Adrenal gland (tissue), 5 donors: ENCODE measurements around the gene HECW1.

ENCODE experiments used
- CTCF ChIP-seq, 6 experiments: fragments of 450-650 bp in 4 of 6; fragments of 200-600 bp in 2 of 6; sonication (generic) in 1 of 6; IDR thresholded peaks; 1 replicate in 5 of 6; 2 replicates in 1 of 6; pipeline versions ENCODE4 v1.5.1 to v1.8.0; 2016 to 2021; ENCODE audit warnings: antibody characterized with exemption in 6 of 6, mild to moderate bottlenecking in 2 of 6, moderate library complexity in 1 of 6
- POLR2A ChIP-seq, 2 donors: fragments of 450-650 bp; IDR thresholded peaks; one replicate each; pipeline ENCODE4 v1.6.1; 2017; ENCODE audit warnings: antibody characterized with exemption in 2 of 2, mild to moderate bottlenecking in 2 of 2, moderate library complexity in 1 of 2
- donor health status: DM: no; HTN: no; CAD: no.

GRCh38 chr7:43193893-43194292, 81.4 kb downstream of the HECW1 start:
- TF ChIP-seq POLR2A (IDR thresholded peaks at IDR 0.05) = no peak
- no peak for TF ChIP-seq CTCF (IDR thresholded peaks at IDR 0.05)
